G401.6 (cell line): ENCODE measurements around the gene KCNMB2.
"Not testable (repeated sequence)": the region's sequence is repeated elsewhere in the genome, so short reads cannot be mapped to it uniquely, and the experiment has no call there.

Experiments used
- FAIRE-seq: peaks from 2 replicates; lab custom pipeline; 2012; peaks lifted over from hg19 to GRCh38; lab: Jason Lieb, UNC

Gene KCNMB2

DNA sequence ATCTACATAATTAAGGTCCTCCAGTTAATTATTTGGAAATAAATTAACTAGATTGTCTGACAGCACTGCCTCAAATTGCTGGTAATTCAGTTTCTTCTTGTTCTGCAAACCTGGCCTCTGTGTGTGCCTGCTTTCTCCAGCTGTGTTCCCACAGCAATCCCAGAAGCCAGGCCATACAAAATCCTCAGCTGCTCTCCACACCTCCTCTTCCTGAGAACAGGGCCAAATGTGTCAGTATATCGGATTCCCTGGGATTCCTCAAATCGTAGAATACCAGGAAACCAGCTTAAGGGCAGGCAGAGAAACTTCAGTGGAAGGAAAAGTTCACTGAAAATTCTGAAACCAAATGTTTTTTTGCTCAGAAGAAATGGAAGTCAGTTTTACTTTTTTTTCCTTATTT is 273.9 kb downstream of the KCNMB2 start:
- no peak for FAIRE-seq

DNA sequence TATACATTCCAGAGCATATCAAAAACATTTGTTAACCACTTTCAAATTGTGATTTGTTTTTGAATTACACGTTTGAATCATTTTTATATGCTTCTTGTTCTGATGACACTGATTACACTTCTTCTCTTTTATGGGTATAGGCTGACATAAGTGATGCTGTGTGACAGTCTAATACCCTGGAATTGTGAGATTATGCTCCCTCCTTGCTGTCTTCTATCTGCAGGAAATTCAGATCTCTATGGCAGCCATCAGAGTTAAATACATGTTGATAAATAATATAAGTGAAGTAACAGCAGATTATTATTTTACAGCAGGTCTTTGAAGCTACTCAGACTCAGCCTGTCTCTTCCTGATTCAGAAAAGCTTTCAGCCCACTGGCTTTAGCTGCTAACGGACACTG is 286.5 kb downstream of the KCNMB2 start:
- FAIRE-seq: no peak

DNA sequence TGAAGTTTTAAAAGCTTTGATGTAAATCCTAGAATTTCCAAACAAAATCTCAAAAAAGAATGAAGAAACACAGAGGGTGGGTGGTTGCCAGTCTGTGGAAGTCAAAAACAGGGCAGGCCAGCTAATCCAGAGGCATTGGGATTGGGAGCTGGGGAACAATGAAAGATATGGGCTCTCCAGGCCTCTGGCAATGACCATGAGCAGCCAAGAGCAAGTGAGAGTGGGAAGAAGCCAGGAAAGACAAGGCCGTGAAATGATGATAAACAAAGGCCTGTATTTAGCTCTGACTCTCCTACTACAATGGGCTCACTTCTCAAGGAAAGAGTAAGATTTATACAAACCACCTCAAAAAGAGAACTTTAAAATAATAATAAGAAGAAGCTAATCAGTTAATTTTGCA is 286.9 kb downstream of the KCNMB2 start:
- FAIRE-seq: no peak

DNA sequence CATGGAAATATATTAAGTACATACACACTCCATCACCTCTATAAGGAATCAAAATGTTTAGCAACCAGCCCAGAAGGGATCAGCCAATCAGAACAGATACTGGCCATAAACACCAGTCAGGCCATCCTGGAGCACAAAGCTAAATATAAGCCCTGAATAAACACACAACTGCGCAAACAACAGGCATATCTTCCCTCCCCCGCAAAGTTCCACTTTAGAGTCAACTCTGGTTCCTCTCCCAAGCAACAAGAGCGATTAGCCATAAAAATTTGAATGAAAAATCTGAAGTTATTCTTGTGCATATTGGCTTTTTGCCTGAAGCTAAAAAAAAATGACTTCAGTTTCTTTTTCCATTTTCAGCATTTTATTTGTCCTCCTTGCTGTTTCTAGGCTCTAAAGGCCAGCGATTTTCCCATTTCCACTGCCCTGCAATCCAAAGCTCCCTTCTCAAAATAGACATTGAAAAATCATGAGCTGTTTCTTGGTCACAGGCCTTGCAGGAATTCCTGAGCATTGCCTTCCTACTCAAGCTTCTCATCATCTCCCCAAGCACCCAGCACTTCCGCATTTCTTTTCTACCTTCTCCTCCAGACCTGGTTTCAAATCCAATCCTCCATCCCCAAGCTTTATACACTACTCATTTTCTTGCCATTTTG is 287.5 kb downstream of the KCNMB2 start:
- FAIRE-seq: no peak

DNA sequence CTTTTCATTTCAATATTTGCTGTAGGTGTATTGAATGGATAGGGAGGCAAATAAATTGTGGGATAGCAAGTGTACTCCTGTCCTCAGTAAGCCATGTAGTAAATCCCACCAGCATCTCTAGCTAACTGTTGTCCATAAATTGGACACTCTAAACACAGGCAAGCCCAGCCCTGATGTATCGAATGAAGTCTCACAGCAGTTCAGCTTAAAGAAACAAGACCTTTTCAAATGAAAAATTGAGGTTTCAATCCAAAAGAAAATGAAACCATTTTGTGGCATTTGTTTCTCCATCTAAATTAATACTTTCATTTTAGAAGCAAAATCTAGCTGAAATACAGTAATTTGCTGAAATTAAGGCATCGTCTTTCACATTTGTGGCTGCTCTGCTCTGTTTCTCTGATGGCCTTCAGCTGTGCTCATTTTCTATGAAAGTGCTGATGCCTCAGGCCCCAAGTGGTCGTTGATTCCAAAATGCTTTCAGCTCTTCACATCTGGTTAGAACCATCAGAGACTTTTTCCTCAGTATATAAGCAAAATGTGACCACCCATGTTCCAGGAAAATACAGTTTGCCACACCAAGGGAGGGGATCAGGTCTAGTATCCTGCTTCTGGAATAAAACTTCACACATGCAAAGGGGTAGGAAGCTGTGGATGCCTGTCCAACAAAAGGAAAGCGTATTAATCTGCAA is 290.3 kb downstream of the KCNMB2 start:
- no peak for FAIRE-seq

DNA sequence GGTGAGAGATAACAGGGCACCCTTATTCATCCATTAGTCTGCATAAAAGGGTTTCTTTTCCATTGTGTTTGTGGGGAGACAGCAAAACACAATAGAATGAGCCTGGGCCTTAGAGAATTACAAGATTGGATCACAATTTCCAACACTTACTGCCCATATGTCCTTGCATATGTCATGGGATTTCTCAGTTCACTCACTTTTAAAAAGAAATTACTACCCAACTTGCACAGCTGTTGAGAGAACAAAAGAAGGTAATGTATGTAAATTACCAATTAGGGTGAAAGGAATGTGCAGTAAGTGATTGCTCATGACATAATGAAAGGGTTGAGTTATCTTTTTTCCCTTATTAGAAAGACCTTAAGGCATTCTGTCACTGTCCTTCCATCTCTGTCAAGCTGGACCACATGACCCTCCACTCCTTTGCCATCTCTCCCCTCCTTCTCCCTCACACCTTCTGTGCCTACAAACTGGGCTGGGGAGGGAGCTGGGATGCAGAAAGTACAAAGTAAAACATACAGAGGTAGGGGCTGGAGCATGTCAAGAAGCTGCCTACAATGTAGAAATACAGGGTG is 291.1 kb downstream of the KCNMB2 start:
- no peak for FAIRE-seq

DNA sequence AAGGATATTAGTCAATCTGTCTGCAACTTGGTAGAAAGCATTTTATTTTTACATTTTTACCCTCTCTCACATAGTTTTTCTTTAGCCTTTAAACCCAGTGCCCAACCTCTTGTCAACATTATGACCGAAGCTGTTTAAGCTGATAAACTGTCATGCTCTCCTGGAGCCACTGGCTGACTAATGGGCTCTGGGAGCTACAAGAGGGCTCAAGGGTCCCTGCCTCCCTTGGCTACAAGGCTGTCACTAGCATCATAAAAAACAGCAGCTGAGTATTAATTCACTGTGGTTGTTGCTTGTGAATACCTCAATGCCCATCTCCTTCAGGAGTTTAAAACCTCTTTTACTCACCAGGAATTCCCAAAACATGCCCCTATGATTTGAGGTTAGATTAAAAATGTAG is 297.5 kb downstream of the KCNMB2 start:
- no peak for FAIRE-seq

DNA sequence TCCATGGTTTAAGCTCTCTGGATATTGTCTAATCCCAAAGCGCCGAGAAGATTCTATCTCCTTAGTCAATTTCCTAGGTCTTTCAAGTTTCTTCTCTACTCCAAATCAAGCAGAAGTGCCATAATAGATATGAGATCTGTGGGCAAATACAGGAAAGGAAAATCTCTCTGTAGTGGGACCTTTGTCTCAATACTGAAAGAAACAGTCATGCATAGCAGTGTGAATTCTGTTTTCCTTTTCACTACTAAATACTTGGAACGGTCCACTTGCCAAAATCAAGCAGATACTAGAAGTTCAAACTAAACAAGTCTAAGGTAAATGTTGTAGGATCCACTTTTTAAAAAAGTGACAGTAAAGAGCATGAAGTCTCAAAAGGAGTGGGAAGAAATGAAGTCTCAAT is 298.8 kb downstream of the KCNMB2 start:
- FAIRE-seq: no peak

DNA sequence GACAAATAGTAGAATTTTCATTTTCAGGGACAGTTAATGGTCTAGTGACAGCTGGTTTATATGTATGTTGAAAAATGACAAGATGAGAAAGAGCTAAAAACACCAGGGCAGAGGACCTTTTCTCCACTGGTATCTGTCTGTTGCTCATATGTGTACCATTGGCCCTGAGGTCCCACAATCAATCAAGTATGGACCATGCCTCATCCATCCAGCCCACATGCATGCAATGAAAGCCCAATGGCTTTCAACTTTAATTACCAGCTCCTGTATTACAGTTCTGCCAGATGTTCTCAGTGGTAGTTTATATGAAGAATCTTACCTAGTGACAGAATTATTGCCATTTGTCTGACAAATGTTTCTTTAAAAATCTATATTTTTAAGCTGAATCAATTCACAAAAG is 301.3 kb downstream of the KCNMB2 start:
- no peak for FAIRE-seq

DNA sequence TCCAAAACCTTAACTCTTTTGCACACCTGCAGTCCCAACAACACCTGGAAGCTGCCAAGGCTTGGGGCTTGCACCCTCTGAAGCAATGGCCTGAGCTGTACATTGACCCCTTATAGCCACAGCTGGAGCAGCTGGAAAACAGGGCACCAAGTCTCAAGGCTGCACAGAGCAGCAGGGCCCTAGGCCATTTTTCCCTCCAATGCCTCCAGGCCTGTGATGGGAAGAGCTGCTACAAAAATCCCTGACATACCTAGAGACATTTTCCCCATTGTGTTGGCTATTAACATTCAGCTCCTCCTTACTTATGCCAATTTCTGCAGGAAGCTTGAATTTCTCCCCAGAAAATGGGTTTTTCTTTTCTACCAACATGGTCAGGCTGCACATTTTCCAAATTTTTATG is 304.4 kb downstream of the KCNMB2 start:
- no peak for FAIRE-seq

DNA sequence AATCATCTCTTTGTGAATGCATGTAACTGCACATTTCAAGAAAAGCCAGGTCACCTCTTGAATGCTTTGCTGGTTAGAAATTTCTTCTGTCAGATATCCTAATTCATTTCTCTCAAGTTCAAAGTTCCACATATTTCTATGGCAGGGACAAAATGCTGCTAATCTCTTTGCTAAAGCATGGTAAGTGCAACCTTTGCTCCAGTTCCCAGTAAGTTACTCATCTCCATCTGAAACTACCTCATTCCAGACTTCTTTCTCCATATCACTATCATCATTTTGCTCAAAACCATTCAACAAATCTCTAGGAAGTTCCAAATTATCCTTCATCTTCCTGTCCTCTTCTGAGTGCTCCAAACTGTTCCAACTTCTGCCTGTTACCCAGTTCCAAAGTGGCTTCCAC is 304.8 kb downstream of the KCNMB2 start:
- no peak for FAIRE-seq

DNA sequence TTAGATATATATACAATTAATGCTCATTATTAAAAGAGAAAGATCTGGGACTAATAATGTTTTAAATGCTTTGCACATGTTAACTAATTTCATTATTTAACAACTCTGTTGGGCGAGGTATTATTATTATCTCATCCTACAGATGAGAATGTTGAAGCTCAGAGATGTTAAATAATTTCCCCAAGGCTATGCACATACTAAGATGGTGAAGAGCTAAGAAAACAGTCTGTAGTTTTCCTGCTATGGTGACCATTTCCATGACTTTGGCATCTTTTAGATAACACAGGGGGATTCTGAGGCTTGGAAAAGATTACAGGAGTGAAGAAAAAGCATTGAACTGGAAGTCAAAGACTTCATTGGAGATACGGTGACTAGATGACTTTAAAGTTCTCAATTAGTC is 308.7 kb downstream of the KCNMB2 start:
- FAIRE-seq: no peak

DNA sequence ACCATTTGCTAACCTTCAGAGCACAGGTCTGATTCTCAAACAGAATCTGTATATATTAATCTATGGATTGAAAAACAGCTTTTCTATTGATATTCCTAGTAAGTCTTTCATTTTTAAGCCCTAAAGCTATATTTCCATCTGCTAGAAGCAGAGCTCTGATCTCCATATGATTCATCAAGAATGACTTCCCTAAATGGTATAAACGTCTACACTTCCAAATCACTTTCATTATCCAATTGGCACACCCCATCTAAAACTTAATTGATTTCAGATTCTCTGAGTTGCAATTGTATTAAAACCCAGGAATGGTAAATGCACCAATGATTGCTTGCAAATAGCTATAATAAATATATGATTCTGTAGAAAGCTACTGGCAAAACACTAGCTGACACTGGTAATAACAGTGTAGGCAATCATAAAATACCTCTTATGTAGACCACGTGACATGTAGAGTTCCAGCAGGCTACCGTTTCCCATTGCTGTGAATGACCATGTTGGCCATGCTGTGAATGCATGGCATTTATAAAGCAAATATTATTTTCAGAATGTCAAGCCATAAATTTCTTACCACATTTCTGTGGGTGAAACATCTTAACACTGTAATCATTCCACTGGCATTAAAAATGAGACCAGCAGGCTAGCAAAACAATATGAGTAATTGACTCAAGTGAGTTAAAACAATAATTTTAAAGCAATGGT is 309.3 kb downstream of the KCNMB2 start:
- no peak for FAIRE-seq

DNA sequence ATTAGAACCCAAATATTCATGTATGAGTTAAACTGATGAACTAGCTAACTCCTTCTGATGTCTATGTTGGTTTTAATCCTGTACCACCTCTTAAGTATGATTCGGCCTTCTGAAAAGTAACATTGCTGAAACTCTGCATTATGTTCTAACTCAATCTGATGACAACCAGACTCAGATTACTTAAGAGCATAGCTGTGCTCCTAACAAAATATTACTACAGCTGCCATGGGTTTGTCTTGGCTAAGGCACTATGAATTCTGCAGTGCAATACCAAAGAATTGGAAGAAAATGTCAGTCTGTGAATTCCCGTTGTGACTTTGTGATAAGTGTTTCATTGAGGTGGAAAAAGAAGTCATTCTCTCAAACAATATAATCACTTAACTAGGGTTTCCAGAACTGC is 311.0 kb downstream of the KCNMB2 start:
- no peak for FAIRE-seq

DNA sequence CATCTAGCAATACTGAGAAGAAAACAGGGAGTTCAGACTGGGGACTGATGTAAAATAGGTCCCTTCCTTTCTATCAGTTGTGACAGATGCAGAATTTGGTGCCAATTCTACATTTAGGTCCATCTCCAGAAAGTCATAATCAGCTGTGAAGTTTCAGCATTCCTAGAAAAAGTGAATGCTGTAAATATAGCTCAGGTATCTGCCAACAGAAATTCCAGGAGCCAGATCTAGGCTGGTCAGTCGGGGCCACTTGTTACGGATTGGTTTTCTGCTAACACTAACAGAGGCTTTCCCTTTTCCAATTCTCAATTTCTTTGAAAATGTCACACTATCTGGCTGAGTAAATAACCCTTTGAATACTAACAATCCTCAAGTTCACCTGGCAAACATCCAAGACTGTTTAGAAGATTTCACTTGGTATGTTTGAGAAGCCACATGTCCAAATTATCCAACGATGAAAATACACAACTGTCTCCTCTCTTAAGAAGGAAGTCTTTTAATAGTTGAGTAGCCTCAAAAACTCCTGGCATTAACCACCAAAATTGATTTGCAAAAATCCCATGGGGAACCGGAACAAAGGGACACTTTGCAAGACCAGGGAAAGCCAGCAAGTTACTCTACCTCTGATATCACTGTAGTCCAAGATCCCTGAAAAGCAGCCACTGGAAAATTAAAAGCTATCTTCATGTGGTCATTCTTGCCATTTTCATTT is 313.1 kb downstream of the KCNMB2 start:
- FAIRE-seq: no peak

DNA sequence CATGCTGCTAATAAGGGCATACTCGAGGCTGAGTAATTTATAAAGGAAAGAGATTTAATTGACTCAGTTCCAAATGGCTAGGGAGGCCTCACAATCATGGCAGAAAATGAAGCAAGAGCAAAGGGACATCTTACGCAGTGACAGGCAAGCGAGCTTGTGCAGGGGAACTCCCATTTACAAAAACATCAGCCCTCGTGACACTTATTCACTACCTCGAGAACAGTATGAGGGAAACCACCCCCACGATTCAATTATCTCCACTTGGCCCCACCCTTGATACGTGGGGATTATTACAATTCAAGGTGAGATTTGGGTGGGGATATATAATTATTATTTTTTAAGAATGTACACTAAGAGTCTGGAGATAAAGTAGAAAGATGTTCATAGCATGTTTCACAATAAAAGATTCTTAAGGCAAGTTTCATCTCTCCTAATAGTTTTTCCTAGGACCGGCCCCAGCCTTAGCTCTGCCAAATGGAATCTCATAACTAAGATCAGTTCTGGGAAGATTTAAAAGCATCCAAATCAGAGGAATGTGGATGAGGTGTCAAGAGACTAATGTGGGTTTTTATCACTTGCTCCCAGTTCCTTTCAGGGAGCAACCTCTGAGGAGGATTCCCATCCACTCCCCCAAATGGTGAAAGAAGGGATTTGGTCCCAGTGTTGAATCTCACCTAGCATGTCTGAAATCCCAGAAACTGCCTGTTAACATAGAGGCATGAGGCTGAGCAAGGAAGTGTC is 314.4 kb downstream of the KCNMB2 start:
- no peak for FAIRE-seq

DNA sequence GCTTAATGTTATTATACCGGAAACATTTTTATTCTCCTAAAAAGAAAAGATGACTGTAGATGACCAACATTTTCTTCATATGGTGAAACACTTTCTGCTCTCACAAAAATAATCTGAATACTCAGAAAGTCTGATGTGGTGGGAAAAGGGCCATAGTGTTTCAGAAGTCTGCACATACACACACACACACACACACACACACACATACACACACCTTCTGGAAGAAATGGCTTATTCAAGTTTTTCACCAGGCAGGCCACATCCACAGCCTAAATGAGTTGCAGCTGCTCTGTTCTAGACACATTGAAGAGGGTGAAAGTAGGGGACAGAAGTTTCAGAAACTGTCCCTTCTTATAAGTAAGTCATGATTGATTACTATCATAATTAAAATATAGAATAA is 315.3 kb downstream of the KCNMB2 start:
- FAIRE-seq: no peak

DNA sequence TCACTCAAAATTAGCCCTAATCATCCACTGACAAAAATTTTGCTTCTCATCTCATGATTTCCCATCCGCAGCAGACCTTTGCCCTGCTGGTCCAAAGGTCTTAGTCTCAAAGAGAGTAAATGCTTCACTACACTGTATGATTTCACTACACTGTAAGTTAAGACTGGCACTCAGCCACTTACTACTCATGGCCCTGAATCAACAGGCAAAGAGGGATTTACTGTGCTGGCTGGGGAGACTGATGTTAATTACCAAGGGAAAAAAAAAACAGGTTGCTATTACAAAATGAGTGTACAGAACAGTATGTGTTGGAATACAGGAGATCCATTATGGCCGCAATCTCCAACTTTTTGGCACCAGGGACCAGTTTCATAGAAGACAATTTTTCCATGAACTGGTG is 320.6 kb downstream of the KCNMB2 start:
- no peak for FAIRE-seq

DNA sequence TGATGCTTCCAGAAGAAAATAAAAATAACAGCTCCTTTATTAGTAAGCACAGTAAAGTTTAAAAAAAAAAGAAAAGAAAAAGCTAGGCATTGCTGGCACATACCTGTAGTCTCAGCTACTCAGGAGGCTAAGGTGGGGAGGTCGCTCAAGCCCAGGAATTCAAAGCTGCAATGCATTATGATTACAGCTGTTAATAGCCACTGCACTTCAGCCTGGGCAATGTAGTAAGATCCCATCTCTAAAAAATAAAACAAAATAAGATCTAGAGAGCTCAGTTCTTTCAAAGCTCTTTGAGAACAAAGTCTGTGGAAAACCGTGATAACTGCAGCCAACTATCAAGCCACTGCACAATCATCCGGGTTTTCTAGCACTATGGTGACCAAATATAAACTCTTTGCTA is 323.1 kb downstream of the KCNMB2 start:
- FAIRE-seq: no peak

DNA sequence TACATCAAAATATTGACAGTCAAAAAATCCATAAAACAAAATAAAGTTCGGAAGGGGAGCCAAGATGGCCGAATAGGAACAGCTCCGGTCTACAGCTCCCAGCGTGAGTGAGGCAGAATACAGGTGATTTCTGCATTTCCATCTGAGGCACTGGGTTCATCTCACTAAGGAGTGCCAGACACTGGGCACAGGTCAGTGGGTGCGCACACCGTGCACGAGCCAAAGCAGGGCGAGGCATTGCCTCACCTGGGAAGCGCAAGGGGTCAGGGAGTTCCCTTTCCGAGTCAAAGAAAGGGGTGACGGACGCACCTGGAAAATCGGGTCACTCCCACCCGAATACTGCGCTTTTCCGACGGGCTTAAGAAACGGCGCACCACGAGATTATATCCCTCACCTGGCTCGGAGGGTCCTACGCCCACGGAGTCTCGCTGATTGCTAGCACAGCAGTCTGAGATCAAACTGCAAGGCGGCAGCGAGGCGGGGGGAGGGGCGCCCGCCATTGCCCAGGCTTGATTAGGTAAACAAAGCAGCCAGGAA is 323.7 kb downstream of the KCNMB2 start:
- FAIRE-seq: not testable (repeated sequence)

DNA sequence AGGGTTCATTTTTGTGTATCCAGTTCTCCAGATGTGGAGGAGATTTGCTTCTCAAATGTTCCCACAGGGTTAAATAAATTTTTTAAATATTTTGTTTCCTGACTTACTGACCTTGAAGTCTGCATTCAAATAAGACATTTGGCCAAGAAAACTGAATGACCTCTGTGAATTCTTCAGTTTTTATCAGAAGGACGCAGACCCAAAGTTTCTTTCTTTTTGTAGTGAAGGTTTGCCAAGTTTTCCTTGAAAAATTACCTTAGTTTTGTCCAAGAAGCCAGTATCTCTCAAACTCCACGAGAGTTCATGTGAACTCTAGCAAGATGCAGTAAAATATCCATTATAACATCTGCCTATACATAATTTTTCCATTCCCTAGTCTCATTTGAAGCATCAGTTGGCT is 332.4 kb downstream of the KCNMB2 start:
- FAIRE-seq: no peak

DNA sequence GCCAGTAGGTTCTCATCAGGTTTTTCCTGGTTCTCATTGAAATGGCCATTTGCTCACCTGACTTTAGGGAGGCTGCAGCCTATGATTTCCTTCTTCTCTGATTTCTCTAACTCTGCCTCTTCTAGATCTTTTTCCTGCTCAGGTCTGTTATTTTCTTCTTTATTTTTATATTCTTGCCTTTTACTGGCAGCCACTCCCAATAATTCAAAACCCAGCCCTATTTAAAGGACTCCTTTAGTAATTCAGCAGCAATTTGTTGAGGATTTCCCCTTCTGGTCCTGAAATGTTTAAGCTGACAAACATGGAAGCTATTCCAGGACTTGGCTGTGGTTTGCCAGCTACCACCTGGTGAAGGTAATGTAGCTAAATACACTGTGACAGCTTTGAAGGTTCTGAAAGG is 333.8 kb downstream of the KCNMB2 start:
- no peak for FAIRE-seq
